GM10248 (cell line): Measurements from ENCODE around the gene MICAL3.
"Not testable (repeated sequence)": the region's sequence is repeated elsewhere in the genome, so short reads cannot be mapped to it uniquely, and the experiment has no call there.

Experiments
- CTCF ChIA-PET: fragments of 300-600 bp; sonication (Branson Sonifier 250); formaldehyde crosslinking; extraction: SDS; loops from one replicate; lab custom pipeline; 2021; ENCODE audit warnings: antibody characterized with exemption; lab: Yijun Ruan, JAX
- POLR2A ChIA-PET: fragments of 350-650 bp; sonication (Branson Sonifier 250); formaldehyde crosslinking; extraction: SDS; loops from one replicate; lab custom pipeline; 2020; ENCODE audit warnings: antibody characterized with exemption; lab: Yijun Ruan, JAX
- DNase-seq: peaks from one replicate; pipeline ENCODE4 v3.0.0; 2012; ENCODE audit errors: extremely low spot score
- TF ChIP-seq, protein P1 (sequence below): IDR thresholded peaks from 2 replicates; pipeline ENCODE4 v1.5.1; 2012; ENCODE audit warnings: mild to moderate bottlenecking, low read depth; ENCODE audit errors: extremely low read depth, missing control alignments, control extremely low read depth

Gene MICAL3

GRCh38 chr22:18032455-18033101 lies 8.2 kb upstream of the MICAL3 start:
- no peak for DNase-seq
- TF ChIP-seq, protein P1, sequence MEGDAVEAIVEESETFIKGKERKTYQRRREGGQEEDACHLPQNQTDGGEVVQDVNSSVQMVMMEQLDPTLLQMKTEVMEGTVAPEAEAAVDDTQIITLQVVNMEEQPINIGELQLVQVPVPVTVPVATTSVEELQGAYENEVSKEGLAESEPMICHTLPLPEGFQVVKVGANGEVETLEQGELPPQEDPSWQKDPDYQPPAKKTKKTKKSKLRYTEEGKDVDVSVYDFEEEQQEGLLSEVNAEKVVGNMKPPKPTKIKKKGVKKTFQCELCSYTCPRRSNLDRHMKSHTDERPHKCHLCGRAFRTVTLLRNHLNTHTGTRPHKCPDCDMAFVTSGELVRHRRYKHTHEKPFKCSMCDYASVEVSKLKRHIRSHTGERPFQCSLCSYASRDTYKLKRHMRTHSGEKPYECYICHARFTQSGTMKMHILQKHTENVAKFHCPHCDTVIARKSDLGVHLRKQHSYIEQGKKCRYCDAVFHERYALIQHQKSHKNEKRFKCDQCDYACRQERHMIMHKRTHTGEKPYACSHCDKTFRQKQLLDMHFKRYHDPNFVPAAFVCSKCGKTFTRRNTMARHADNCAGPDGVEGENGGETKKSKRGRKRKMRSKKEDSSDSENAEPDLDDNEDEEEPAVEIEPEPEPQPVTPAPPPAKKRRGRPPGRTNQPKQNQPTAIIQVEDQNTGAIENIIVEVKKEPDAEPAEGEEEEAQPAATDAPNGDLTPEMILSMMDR: no peak
- ChIA-PET POLR2A (no interaction called here), CTCF (interaction anchor here (1.8 kb wide), 1 partner anchor 9 kb away, joined by 5 read pairs; no protein-coding TSS in a partner anchor)

DNA sequence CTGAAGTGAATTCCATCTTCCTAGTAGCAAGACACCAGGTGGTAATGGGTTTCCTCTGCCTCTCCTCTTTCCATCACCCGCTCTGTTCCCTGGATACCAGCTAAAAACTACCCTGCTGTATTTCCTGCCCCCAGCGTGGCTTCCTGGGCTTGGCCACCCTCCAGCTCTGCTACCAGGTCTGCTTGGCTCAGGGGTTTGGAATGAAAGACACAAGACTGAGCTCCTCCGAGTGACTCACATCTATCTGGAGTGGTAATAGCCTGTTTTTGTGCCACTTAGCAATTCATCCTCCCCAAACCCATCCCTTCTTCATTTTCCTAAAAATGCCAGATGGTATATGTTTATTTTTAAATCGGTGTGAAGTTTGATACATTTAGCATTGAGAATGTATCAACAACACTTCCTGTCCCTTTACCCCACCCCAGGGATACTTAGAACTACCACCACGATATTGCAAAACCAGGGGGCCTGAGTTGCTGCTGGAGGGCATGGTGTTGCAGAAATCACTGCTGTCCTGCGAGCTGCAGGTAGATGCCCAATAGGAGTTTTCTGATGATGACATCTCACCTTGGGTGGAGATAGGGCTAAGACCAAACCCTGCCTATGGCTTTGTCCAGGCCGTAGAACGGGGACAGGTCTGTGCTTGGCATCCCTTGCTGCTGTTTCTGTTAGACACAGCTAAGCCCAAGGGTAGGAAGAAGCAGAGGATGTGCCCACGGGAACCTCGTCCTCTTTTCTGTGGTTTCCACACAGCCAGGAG lies 7.5 kb upstream of the MICAL3 start:
- DNase-seq: no peak
- CTCF ChIA-PET: interaction anchor here (0.9 kb wide), 1 partner anchor 45 kb away, joined by 4 read pairs; no protein-coding TSS in a partner anchor
- TF ChIP-seq, protein P1: no peak
- POLR2A ChIA-PET: no interaction called here

DNA sequence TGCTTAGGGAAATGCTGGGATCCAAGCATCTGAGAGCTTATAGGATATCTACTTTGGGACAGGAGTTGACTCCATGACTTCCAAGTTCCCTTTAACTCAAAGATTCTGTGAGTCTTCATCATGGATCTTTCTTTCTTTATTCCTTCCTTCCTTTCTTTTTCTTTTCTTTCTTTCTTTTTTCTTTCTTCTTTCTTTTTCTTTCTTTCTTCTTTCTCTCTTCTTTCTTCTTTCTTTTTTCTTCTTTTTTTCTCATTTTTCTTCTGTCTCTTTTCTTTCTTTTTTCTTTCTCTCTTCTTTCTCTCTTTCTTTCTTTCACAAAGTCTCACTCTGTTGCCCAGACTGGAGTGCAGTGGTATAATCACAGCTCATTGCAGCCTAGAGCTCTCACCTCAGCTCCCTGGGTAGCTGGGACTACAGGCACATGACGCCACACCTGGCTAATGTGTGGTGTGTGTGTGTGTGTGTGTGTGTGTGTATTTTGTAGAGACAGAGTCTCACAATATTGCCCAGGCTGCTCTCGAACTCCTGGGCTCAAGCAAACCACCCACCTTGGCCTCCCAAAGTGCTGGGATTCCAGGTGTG lies 5.4 kb upstream of the MICAL3 start:
- TF ChIP-seq, protein P1: no peak
- no peak for DNase-seq
- POLR2A ChIA-PET: no interaction called here
- CTCF ChIA-PET: interaction anchor here (1.4 to 2.6 kb wide), 5 partner anchors 22 to 199 kb away, joined by 3 to 16 read pairs (median 5); no protein-coding TSS in a partner anchor

- POLR2A ChIA-PET: no interaction called here
- TF ChIP-seq, protein P1: no peak
- CTCF ChIA-PET: interaction anchor here (1.0 to 2.6 kb wide), 10 partner anchors 16 to 200 kb away, joined by 3 to 16 read pairs (median 4); no protein-coding TSS in a partner anchor
- DNase-seq: no peak
Measured at GRCh38 chr22:18028817-18029527, 4.6 kb upstream of the MICAL3 start.

GRCh38 chr22:18025898-18026297 lies 1.5 kb upstream of the MICAL3 start:
- POLR2A ChIA-PET, DNase-seq: not testable (repeated sequence)
- CTCF ChIA-PET: interaction anchor here (0.6 to 3.4 kb wide), 19 partner anchors 8 to 284 kb away, joined by 3 to 20 read pairs (median 5); partner anchors contain the start of gene PEX26

DNA sequence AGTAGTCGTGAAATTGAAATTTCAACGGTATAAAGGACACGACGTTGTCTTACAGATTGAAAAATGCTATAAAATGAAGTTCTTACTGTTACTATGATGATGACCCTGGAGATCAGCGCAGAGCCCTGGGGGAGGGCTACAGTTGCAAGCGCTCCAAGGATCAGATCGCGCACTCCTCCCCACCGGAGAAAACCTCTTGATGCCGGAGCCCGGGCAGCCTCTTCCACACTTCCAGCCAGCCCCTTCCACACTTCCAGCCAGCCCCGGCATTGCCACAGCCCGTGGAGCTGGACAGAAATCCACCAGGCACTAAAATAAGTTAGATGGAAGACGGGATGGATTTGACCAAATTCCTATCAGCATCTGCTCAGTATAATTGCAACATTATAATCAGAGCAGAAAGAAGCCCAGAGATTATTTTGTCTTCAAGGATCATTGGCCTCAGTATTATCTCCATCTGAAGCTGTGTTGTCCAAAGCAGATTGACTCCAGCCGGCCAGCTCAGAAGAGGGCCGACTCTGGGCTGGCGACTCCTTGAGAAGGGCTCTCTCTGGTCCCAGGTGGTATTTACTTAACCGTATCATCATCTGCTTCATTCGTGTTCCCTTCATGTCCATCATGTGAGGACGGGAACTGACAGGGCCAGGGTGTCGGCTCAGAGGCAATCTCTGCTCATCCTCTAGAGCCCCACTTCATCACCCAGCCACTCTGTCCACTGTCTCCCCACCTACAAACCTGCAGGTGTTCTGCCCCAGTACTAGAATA lies 777 bp upstream of the MICAL3 start:
- TF ChIP-seq, protein P1: no peak
- DNase-seq: no peak
- ChIA-PET POLR2A (no interaction called here), CTCF (interaction anchor here (0.6 to 3.4 kb wide), 24 partner anchors 9 to 283 kb away, joined by 3 to 20 read pairs (median 6); partner anchors contain the start of gene PEX26)
